ENCODE data around the gene PIGL.
"Not testable (repeated sequence)": the region's sequence is repeated elsewhere in the genome, so short reads cannot be mapped to it uniquely, and the experiment has no call there.

The PIGL gene

GRCh38 chr17:16217002-16217635, at the start of gene PIGL:
Gene PIGL (plus strand): TSS chr17:16217210. CDS start chr17:16217227, 17 bp downstream.
- peak; percentile 98 for DNase-seq

- no peak for DNase-seq
Observed at GRCh38 chr17:16171613-16172012, 45.4 kb upstream of the PIGL start.

- no peak for DNase-seq
Observed at GRCh38 chr17:16178836-16179235, 38.2 kb upstream of the PIGL start.

- DNase-seq: no peak
Observed at GRCh38 chr17:16181581-16181980, 35.4 kb upstream of the PIGL start.

- DNase-seq: no peak
Observed at GRCh38 chr17:16187642-16188041, 29.4 kb upstream of the PIGL start.

- DNase-seq: no peak
Observed at GRCh38 chr17:16189791-16190348, 27.1 kb upstream of the PIGL start.

- DNase-seq: no peak
Observed at GRCh38 chr17:16190703-16191360, 26.2 kb upstream of the PIGL start.

DNA sequence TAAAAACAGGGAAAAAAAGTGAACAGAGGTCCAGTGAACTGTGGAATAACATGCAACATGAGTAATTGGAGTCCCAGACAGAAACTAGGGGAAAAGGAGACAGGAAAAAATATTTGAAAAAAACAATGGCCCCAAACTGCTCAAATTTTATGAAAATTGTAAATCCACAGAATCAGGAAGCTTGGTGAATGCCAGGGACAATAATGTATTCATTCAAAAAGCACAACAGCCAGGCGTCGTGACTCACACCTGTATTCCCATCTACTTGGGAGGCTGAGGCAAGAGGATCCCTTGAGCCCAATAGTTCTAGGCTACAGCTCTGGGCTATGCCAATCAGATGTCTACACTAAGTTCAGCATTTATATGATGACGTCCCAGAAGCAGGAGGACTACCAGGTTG, 25.4 kb upstream of the PIGL start:
- DNase-seq: no peak

GRCh38 chr17:16194307-16194835, 22.6 kb upstream of the PIGL start:
- DNase-seq: peak; percentile 32

- DNase-seq: no peak
Observed at GRCh38 chr17:16197276-16197675, 19.7 kb upstream of the PIGL start.

DNA sequence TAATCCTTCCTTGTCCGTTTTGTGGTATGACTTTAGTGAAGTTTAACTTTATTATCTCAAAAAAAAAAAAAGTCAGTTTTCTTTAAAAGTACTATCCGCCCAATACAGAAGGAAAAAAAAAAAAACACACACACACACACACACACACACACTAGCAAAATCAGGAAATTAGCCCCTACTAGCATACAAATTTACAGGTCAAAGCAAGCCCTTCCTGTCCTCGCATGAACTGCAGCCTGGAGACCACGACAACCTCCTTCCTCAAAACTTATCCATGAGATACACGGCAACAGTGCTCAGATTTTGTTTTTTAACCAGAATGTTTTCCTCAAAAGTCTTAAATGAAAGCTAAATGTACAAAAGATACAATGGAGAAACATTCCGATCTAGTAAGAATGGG, 17.9 kb upstream of the PIGL start:
- DNase-seq: peak; percentile 78

DNA sequence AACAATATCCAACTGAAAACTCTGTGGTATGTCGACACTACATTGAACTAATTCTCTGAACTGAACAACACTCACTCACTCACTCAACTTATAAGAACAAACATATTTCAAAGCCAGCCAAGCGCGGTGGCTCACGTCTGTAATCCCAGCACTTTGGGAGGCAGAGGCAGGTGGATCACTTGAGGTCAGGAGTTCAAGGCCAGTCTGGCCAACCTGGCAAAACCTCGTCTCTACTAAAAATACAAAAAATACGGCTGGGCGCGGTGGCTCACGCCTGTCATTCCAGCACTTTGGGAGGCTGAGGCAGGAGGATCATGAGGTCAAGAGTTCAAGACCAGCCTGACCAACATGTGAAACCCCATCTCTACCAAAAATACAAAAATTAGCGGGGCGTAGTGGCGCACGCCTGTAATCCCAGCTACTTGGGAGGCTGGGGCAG, 15.3 kb upstream of the PIGL start:
- DNase-seq: not testable (repeated sequence)

GRCh38 chr17:16202554-16203500, 14.2 kb upstream of the PIGL start:
- not testable (repeated sequence) for DNase-seq

DNA sequence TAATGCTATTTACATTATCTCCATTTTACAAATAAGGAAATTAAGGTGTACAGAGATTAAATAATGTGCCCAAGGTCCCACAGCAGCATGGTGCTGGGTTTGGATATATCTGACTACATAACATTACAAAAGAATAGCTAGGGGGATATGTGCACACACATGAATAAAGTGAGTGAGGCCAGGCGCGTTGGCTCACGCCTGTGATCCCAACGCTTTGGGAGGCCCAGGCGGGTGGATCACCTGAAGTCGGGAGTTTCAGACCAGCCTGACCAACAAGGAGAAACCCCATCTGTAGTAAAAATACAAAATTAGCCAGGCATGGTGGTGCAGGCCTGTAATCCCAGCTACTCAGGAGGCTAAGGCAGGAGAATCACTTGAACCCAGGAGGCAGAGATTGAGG, 12.2 kb upstream of the PIGL start:
- not testable (repeated sequence) for DNase-seq

DNA sequence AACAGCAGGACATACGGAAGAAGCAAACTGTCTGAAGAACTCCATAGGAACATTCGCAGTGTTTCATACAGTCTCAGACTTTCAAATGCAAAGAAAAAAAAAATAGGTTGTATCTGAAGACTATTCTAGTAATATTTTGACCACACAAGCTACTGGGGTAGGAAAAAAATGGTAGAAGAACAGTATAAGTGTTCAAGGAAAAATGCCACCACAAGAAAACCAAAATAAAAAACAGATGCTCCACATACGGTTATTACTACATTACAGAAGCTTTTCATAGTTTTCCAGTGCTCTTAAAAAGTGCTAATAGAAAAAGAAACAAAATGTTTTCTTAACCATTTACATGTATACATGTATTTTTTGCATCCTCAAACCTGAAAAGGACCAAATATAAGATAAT, 5.4 kb upstream of the PIGL start:
- no peak for DNase-seq

- DNase-seq: no peak
Observed at GRCh38 chr17:16212793-16213192, 4.2 kb upstream of the PIGL start.

GRCh38 chr17:16214190-16215001, 2.6 kb upstream of the PIGL start:
- DNase-seq: no peak

DNA sequence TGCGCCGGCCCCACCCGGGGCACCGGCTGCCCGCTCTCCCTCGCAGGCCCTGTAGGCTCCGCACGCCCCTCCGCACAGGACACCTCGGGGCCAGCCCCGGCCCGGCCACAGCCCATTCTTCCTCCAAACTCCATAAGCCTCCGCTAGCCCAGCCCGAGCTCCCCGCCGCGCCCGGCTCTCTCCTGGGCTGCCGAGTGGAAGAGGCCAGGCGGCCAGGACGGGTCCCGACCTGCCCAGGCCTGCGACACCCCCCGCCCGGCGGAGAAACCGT, 2.1 kb upstream of the PIGL start:
- DNase-seq: peak; percentile 69

- peak; percentile 98 for DNase-seq
Observed at GRCh38 chr17:16215273-16215964, 1.6 kb upstream of the PIGL start, which contains the start of gene NCOR1. Gene NCOR1 (minus strand): TSS chr17:16215534. CDS start chr17:16194569, 20,965 bp downstream.

DNA sequence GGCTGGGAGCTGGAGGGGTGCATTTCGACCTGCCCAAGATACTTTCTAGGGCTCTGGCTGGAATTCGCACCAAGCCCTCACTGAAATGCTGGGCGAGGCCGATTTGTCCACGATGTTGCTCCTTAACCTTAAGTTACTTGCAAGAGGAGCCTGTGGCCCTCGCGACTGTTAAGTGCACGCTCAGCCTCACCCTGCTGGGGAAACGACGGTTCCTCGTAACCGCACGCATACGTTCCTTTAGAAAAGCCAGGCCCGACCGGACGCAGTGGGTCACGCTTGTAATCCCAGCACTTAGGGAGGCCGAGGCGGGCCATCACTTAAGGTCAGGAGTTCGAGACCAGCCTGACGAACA, 1.1 kb upstream of the PIGL start:
- no peak for DNase-seq

DNA sequence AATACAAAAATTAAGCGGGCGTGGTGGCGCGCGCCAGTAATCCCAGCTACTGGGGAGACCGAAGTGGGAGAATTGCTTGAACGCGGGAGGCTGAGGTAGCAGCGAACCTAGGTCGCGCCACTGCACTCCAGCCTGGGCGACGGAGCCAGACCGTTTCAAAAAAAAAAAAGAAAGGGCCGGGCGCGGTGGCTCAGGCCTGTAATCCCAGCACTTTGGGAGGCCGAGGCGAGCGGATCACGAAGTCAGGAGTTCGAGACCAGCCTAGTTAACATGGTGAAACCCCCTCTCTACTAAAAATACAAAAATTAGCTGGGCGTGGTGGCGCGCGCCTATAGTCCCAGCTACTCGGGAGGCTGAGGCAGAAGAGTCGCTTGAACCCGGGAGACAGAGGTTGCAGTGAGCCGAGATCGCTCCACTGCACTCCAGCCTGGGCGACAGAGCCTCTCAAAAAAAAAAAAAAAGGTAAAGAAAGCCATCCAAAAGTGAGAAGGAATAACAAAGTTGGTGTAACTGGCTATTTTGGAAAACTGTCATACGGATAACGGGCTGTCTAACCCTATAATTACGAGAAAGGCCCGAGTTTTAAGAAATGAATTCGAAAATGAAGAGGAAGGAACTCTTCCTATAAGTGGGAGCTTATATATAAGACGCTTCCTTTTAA, 539 bp upstream of the PIGL start:
- DNase-seq: not testable (repeated sequence)
